Stomach (tissue), 4 donors: Measurements from ENCODE around the gene PANK2.

Experiments
- POLR2A ChIP-seq, 4 donors: fragments of 450-650 bp; IDR thresholded peaks; one replicate each; pipeline ENCODE4 v1.6.1; 2016; ENCODE audit warnings: antibody characterized with exemption in 4 of 4, control low read depth in 2 of 4, mild to moderate bottlenecking in 1 of 4, moderate library complexity in 1 of 4
- TF ChIP-seq, protein P1 (sequence below), 7 experiments: fragments of 450-650 bp in 4 of 7; fragments of 200-600 bp in 3 of 7; sonication (generic) in 3 of 7; IDR thresholded peaks; one replicate each; pipeline ENCODE4 v1.5.1; 2016 to 2019; ENCODE audit warnings: antibody characterized with exemption in 7 of 7, control low read depth in 2 of 7, mild to moderate bottlenecking in 1 of 7

DNA sequence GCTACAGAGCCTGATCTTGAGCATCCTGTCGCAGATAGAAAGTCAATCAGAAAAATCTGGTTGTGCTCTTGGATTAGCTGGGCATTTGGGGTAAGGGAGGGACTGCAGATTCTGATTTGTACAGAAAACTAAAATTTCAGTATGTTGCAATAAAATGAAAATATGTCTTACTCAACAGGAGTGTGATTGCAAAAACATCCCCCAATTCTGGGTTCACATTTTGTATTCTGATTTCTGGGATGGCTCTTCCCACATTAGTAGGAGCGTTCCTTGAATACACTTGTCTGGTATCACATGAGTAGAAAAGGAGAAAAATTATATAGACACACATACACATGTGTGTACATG lies 40.5 kb downstream of the PANK2 start:
- TF ChIP-seq, protein P1, sequence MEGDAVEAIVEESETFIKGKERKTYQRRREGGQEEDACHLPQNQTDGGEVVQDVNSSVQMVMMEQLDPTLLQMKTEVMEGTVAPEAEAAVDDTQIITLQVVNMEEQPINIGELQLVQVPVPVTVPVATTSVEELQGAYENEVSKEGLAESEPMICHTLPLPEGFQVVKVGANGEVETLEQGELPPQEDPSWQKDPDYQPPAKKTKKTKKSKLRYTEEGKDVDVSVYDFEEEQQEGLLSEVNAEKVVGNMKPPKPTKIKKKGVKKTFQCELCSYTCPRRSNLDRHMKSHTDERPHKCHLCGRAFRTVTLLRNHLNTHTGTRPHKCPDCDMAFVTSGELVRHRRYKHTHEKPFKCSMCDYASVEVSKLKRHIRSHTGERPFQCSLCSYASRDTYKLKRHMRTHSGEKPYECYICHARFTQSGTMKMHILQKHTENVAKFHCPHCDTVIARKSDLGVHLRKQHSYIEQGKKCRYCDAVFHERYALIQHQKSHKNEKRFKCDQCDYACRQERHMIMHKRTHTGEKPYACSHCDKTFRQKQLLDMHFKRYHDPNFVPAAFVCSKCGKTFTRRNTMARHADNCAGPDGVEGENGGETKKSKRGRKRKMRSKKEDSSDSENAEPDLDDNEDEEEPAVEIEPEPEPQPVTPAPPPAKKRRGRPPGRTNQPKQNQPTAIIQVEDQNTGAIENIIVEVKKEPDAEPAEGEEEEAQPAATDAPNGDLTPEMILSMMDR (IDR thresholded peaks at IDR 0.05) = no peak
- TF ChIP-seq POLR2A (IDR thresholded peaks at IDR 0.05) = no peak
